ENCODE measurements around the gene MANSC4.

- TF ChIP-seq GMEB2 (CRISPR knock-in tag; IDR thresholded peaks at IDR 0.05; ENCODE audit: low read depth) (no peak), ESRRA (CRISPR knock-in tag; IDR thresholded peaks at IDR 0.05; ENCODE audit: low read depth) (no peak), EP300 (IDR thresholded peaks at IDR 0.05; ENCODE audit: low read depth in 2 of 2, low read length in 2 of 2) (no peak), EP300 (CRISPR knock-in tag; IDR thresholded peaks at IDR 0.05; ENCODE audit: borderline replicate concordance) (no peak), NCOA1 (CRISPR knock-in tag; IDR thresholded peaks at IDR 0.05) (no peak), POLR2AphosphoS2 (IDR thresholded peaks at IDR 0.05; ENCODE audit: low read depth, low read length) (no peak), MXI1 (IDR thresholded peaks at IDR 0.05; ENCODE audit: borderline replicate concordance, low read depth, low read length) (no peak), SMC3 (IDR thresholded peaks at IDR 0.05; ENCODE audit: low read length) (no peak), POLR2A (IDR thresholded peaks at IDR 0.05; ENCODE audit: insufficient read depth in 1 of 2, low read depth in 2 of 2, low read length in 2 of 2) (no peak)
These were observed 22.5 kb upstream of the MANSC4 start for GRCh38 chr12:27802511-27802910.
